Body of pancreas (tissue), 4 donors: ENCODE results near the gene OR5J2.

Experiments used
- CTCF ChIP-seq, 7 experiments: fragments of 450-650 bp in 4 of 7; fragments of 200-600 bp in 3 of 7; sonication (generic) in 3 of 7; IDR thresholded peaks; one replicate each; pipeline ENCODE4 v1.5.1; 2016 to 2019; ENCODE audit warnings: antibody characterized with exemption in 7 of 7
- POLR2A ChIP-seq, 3 donors: fragments of 450-650 bp; IDR thresholded peaks; one replicate each; pipeline ENCODE4 v1.6.1; 2016; ENCODE audit warnings: antibody characterized with exemption in 3 of 3, mild to moderate bottlenecking in 2 of 3

GRCh38 chr11:56176318-56176717 is at the start of gene OR5J2:
- TF ChIP-seq CTCF (IDR thresholded peaks at IDR 0.05): no peak
- no peak for TF ChIP-seq POLR2A (IDR thresholded peaks at IDR 0.05)
